Measurements from ENCODE around the gene WASF2.
"Not testable (repeated sequence)": the region's sequence is repeated elsewhere in the genome, so short reads cannot be mapped to it uniquely, and the experiment has no call there.

WASF2 gene

GRCh38 chr1:27463916-27464315 lies 26.1 kb downstream of the WASF2 start:
- WGBS, 2 donors (ENCODE audit: extremely low coverage in 2 of 2, insufficient read length in 2 of 2, insufficient replicate concordance in 1 of 2), result no CpG with 5 or more reads among the region's 6 CpGs

GRCh38 chr1:27458521-27458920 lies 31.4 kb downstream of the WASF2 start:
- H2AK5ac ChIP-seq (ENCODE audit: low read depth, low read length); H3K18ac ChIP-seq (ENCODE audit: low read length); H2BK120ac ChIP-seq (ENCODE audit: low read depth, low read length); DNase-seq (ENCODE audit: low spot score); H3K14ac ChIP-seq (ENCODE audit: low read length); H3K4ac ChIP-seq (ENCODE audit: low read length); H2BK5ac ChIP-seq (ENCODE audit: low read length); H2AFZ ChIP-seq (ENCODE audit: low read length); H3K27me3 ChIP-seq (ENCODE audit: control insufficient read depth in 3 of 3, insufficient read depth in 3 of 3, low read depth in 1 of 3, low read length in 3 of 3); H3K23ac ChIP-seq (ENCODE audit: low read depth, low read length, poor library complexity); H3K27ac ChIP-seq (replicated peaks; ENCODE audit: low read length); H3K4me3 ChIP-seq (ENCODE audit: low read length in 2 of 2); H4K91ac ChIP-seq (ENCODE audit: low read depth, low read length, poor library complexity); H4K8ac ChIP-seq (ENCODE audit: low read depth, low read length); H3K79me1 ChIP-seq (ENCODE audit: low read depth, low read length); H3K4me2 ChIP-seq (ENCODE audit: insufficient read depth, low read length, poor library complexity, severe bottlenecking); H2BK15ac ChIP-seq (ENCODE audit: low read length); H2BK12ac ChIP-seq (ENCODE audit: low read length); H3K9me3 ChIP-seq (replicated peaks in 1 of 2; ENCODE audit: control insufficient read depth in 2 of 2, insufficient read depth in 1 of 2, low read depth in 1 of 2, low read length in 2 of 2); H3K9ac ChIP-seq (ENCODE audit: low read depth, low read length, poor library complexity); H3K4me1 ChIP-seq (ENCODE audit: control insufficient read depth in 2 of 2, insufficient read depth in 1 of 2, low read depth in 1 of 2, low read length in 2 of 2): not testable (repeated sequence)
- no CpG with 5 or more reads among the region's 10 CpGs for WGBS, 2 donors (ENCODE audit: extremely low coverage in 2 of 2, insufficient read length in 2 of 2, insufficient replicate concordance in 1 of 2)
- peaks cover 0 to 14% of the 10 kb centered on the region in 2 donors for H3K36me3 ChIP-seq (replicated peaks in 1 of 2; ENCODE audit: control insufficient read depth in 2 of 2, insufficient read depth in 2 of 2, low read length in 2 of 2)

More at GRCh38 chr1:27463916-27464315, 26.1 kb downstream of the WASF2 start:
- not testable (repeated sequence) for H2AFZ ChIP-seq (ENCODE audit: low read length); H3K4me2 ChIP-seq (ENCODE audit: insufficient read depth, low read length, poor library complexity, severe bottlenecking); H2BK5ac ChIP-seq (ENCODE audit: low read length); H2BK120ac ChIP-seq (ENCODE audit: low read depth, low read length); H3K4ac ChIP-seq (ENCODE audit: low read length); DNase-seq (ENCODE audit: low spot score); H3K4me1 ChIP-seq (ENCODE audit: control insufficient read depth in 2 of 2, insufficient read depth in 1 of 2, low read depth in 1 of 2, low read length in 2 of 2); H4K8ac ChIP-seq (ENCODE audit: low read depth, low read length); H3K23ac ChIP-seq (ENCODE audit: low read depth, low read length, poor library complexity); H3K9ac ChIP-seq (ENCODE audit: low read depth, low read length, poor library complexity); H3K4me3 ChIP-seq (ENCODE audit: low read length in 2 of 2); H3K79me1 ChIP-seq (ENCODE audit: low read depth, low read length); H3K18ac ChIP-seq (ENCODE audit: low read length); H2BK12ac ChIP-seq (ENCODE audit: low read length); H3K14ac ChIP-seq (ENCODE audit: low read length); H3K27me3 ChIP-seq (ENCODE audit: control insufficient read depth in 3 of 3, insufficient read depth in 3 of 3, low read depth in 1 of 3, low read length in 3 of 3); H3K27ac ChIP-seq (replicated peaks; ENCODE audit: low read length); H2BK15ac ChIP-seq (ENCODE audit: low read length); H4K91ac ChIP-seq (ENCODE audit: low read depth, low read length, poor library complexity); H2AK5ac ChIP-seq (ENCODE audit: low read depth, low read length)
- H3K9me3 ChIP-seq (replicated peaks in 1 of 2; ENCODE audit: control insufficient read depth in 2 of 2, insufficient read depth in 1 of 2, low read depth in 1 of 2, low read length in 2 of 2), result peaks cover 0 to 22% of the 10 kb centered on the region in 2 donors
- H3K36me3 ChIP-seq (replicated peaks in 1 of 2; ENCODE audit: control insufficient read depth in 2 of 2, insufficient read depth in 2 of 2, low read length in 2 of 2), result peaks cover 0 to 19% of the 10 kb centered on the region in 2 donors

- no peak overlapping the region for H3K4ac ChIP-seq (ENCODE audit: low read length)
- no peak for DNase-seq (ENCODE audit: low spot score)
- H3K18ac ChIP-seq (ENCODE audit: low read length), result no peak overlapping the region
Observed at GRCh38 chr1:27455139-27455811, 34.7 kb downstream of the WASF2 start.

GRCh38 chr1:27454610-27455009 lies 35.4 kb downstream of the WASF2 start:
- peaks cover 0 to 5% of the 10 kb centered on the region in 2 donors for H3K4me1 ChIP-seq (ENCODE audit: control insufficient read depth in 2 of 2, insufficient read depth in 1 of 2, low read depth in 1 of 2, low read length in 2 of 2)
- H3K9ac ChIP-seq (ENCODE audit: low read depth, low read length, poor library complexity), result no peak overlapping the region
- H3K27ac ChIP-seq (replicated peaks; ENCODE audit: low read length), result no peak overlapping the region
- no peaks in the 10 kb centered on the region for H3K79me1 ChIP-seq (ENCODE audit: low read depth, low read length)
- no peak overlapping the region for H4K91ac ChIP-seq (ENCODE audit: low read depth, low read length, poor library complexity)
- H2AK5ac ChIP-seq (ENCODE audit: low read depth, low read length), result no peak overlapping the region
- H3K4me2 ChIP-seq (ENCODE audit: insufficient read depth, low read length, poor library complexity, severe bottlenecking), result no peak overlapping the region
- H3K4me3 ChIP-seq (ENCODE audit: low read length in 2 of 2), result no peak overlapping the region
- no peak overlapping the region for H4K8ac ChIP-seq (ENCODE audit: low read depth, low read length)
- H3K27me3 ChIP-seq (ENCODE audit: control insufficient read depth in 3 of 3, insufficient read depth in 3 of 3, low read depth in 1 of 3, low read length in 3 of 3), result no peaks in the 10 kb centered on the region
- no peak overlapping the region for H3K4ac ChIP-seq (ENCODE audit: low read length)
- no peak overlapping the region for H3K14ac ChIP-seq (ENCODE audit: low read length)
- peaks cover 0 to 19% of the 10 kb centered on the region in 2 donors for H3K36me3 ChIP-seq (replicated peaks in 1 of 2; ENCODE audit: control insufficient read depth in 2 of 2, insufficient read depth in 2 of 2, low read length in 2 of 2)
- H2BK120ac ChIP-seq (ENCODE audit: low read depth, low read length), result no peak overlapping the region
- no peak overlapping the region for H3K18ac ChIP-seq (ENCODE audit: low read length)
- DNase-seq (ENCODE audit: low spot score), result no peak
- WGBS, 2 donors (ENCODE audit: extremely low coverage in 2 of 2, insufficient read length in 2 of 2, insufficient replicate concordance in 1 of 2), result no CpG with 5 or more reads among the region's 4 CpGs
- no peak overlapping the region for H2BK15ac ChIP-seq (ENCODE audit: low read length)
- H2BK5ac ChIP-seq (ENCODE audit: low read length), result no peak overlapping the region
- no peak overlapping the region for H2BK12ac ChIP-seq (ENCODE audit: low read length)
- H2AFZ ChIP-seq (ENCODE audit: low read length), result no peak overlapping the region
- H3K23ac ChIP-seq (ENCODE audit: low read depth, low read length, poor library complexity), result no peak overlapping the region
- peaks cover 0 to under 1% of the 10 kb centered on the region in 2 donors for H3K9me3 ChIP-seq (replicated peaks in 1 of 2; ENCODE audit: control insufficient read depth in 2 of 2, insufficient read depth in 1 of 2, low read depth in 1 of 2, low read length in 2 of 2)

More at GRCh38 chr1:27455139-27455811, 34.7 kb downstream of the WASF2 start:
- WGBS, 2 donors (ENCODE audit: extremely low coverage in 2 of 2, insufficient read length in 2 of 2, insufficient replicate concordance in 1 of 2), result no CpG with 5 or more reads among the region's 5 CpGs
- H3K4me2 ChIP-seq (ENCODE audit: insufficient read depth, low read length, poor library complexity, severe bottlenecking), result no peak overlapping the region
- H4K8ac ChIP-seq (ENCODE audit: low read depth, low read length), result no peak overlapping the region
- no peaks in the 10 kb centered on the region for H3K27me3 ChIP-seq (ENCODE audit: control insufficient read depth in 3 of 3, insufficient read depth in 3 of 3, low read depth in 1 of 3, low read length in 3 of 3)
- H3K4me1 ChIP-seq (ENCODE audit: control insufficient read depth in 2 of 2, insufficient read depth in 1 of 2, low read depth in 1 of 2, low read length in 2 of 2), result peaks cover 0 to 5% of the 10 kb centered on the region in 2 donors
- H3K23ac ChIP-seq (ENCODE audit: low read depth, low read length, poor library complexity), result no peak overlapping the region
- no peak overlapping the region for H3K27ac ChIP-seq (replicated peaks; ENCODE audit: low read length)
- H3K79me1 ChIP-seq (ENCODE audit: low read depth, low read length), result no peaks in the 10 kb centered on the region
- H3K9me3 ChIP-seq (replicated peaks in 1 of 2; ENCODE audit: control insufficient read depth in 2 of 2, insufficient read depth in 1 of 2, low read depth in 1 of 2, low read length in 2 of 2), result no peaks in the 10 kb centered on the region
- no peak overlapping the region for H3K14ac ChIP-seq (ENCODE audit: low read length)
- H2AK5ac ChIP-seq (ENCODE audit: low read depth, low read length), result no peak overlapping the region
- H2BK5ac ChIP-seq (ENCODE audit: low read length), result no peak overlapping the region
- no peak overlapping the region for H2AFZ ChIP-seq (ENCODE audit: low read length)
- peaks cover 0 to 15% of the 10 kb centered on the region in 2 donors for H3K36me3 ChIP-seq (replicated peaks in 1 of 2; ENCODE audit: control insufficient read depth in 2 of 2, insufficient read depth in 2 of 2, low read length in 2 of 2)
- H3K9ac ChIP-seq (ENCODE audit: low read depth, low read length, poor library complexity), result no peak overlapping the region
- no peak overlapping the region for H3K4me3 ChIP-seq (ENCODE audit: low read length in 2 of 2)
- H2BK12ac ChIP-seq (ENCODE audit: low read length), result no peak overlapping the region
- no peak overlapping the region for H4K91ac ChIP-seq (ENCODE audit: low read depth, low read length, poor library complexity)
- no peak overlapping the region for H2BK120ac ChIP-seq (ENCODE audit: low read depth, low read length)
- no peak overlapping the region for H2BK15ac ChIP-seq (ENCODE audit: low read length)

Measured in neuronal stem cell (in vitro differentiated cells).